MM.1S (cell line): ENCODE measurements around the gene TCERG1.

ENCODE experiments used
- DNase-seq: peaks from one replicate; pipeline ENCODE4 v3.0.0-alpha.2; 2015
- H2AFZ ChIP-seq: fragments of 300-600 bp; sonication (generic); 2 replicates; pipeline ENCODE4 v1.6.0; 2016; ENCODE audit warnings: antibody characterized with exemption, low read length
- H3F3A ChIP-seq: fragments of 300-600 bp; sonication (generic); 2 replicates; pipeline ENCODE4 v1.6.1; 2016; ENCODE audit warnings: mild to moderate bottlenecking, antibody characterized with exemption, low read length, moderate library complexity, mixed read lengths; ENCODE audit not compliant: insufficient read depth
- H3K27ac ChIP-seq: fragments of 300-600 bp; sonication (generic); 2 replicates; pipeline ENCODE4 v1.5.1; 2016; ENCODE audit warnings: mild to moderate bottlenecking, low read length
- H3K27me3 ChIP-seq: fragments of 300-600 bp; sonication (generic); replicated peaks from 2 replicates; pipeline ENCODE4 v1.6.0; 2016; ENCODE audit warnings: low read length; ENCODE audit not compliant: insufficient read depth
- H3K36me3 ChIP-seq: fragments of 300-600 bp; sonication (generic); replicated peaks from 2 replicates; pipeline ENCODE4 v1.6.1; 2016; ENCODE audit warnings: mild to moderate bottlenecking, low read length, mixed read lengths; ENCODE audit not compliant: insufficient read depth
- H3K4me1 ChIP-seq: fragments of 300-600 bp; sonication (generic); 2 replicates; pipeline ENCODE4 v1.6.1; 2016; ENCODE audit warnings: low read length, mixed read lengths
- H3K4me2 ChIP-seq: fragments of 300-600 bp; sonication (generic); 2 replicates; pipeline ENCODE4 v1.6.0; 2016; ENCODE audit warnings: low read depth, low read length
- H3K4me3 ChIP-seq: fragments of 300-600 bp; sonication (generic); 2 replicates; pipeline ENCODE4 v1.5.1; 2016; ENCODE audit warnings: low read length, mixed read lengths
- H3K79me2 ChIP-seq: fragments of 300-600 bp; sonication (generic); 2 replicates; pipeline ENCODE4 v1.6.1; 2016; ENCODE audit warnings: mixed run types, low read length, mixed read lengths
- H3K9ac ChIP-seq: fragments of 300-600 bp; sonication (generic); 2 replicates; pipeline ENCODE4 v1.6.1; 2016; ENCODE audit warnings: low read length, mixed read lengths
- H3K9me2 ChIP-seq: fragments of 300-600 bp; sonication (generic); replicated peaks from 2 replicates; pipeline ENCODE4 v1.6.1; 2016; ENCODE audit warnings: mild to moderate bottlenecking, low read length, mixed read lengths; ENCODE audit not compliant: insufficient read depth
- H3K9me3 ChIP-seq: fragments of 300-600 bp; sonication (generic); replicated peaks from 2 replicates; pipeline ENCODE4 v1.6.1; 2016; ENCODE audit warnings: mild to moderate bottlenecking, low read length, mixed read lengths; ENCODE audit not compliant: insufficient read depth
- H4K20me1 ChIP-seq: fragments of 300-600 bp; sonication (generic); 2 replicates; pipeline ENCODE4 v1.6.1; 2016; ENCODE audit warnings: mild to moderate bottlenecking, low read length, moderate library complexity, mixed read lengths; ENCODE audit not compliant: insufficient read depth
- EZH2 ChIP-seq: fragments of 300-600 bp; sonication (generic); optimal IDR thresholded peaks from 2 replicates; pipeline ENCODE3; 2017; ENCODE audit warnings: low read depth, mild to moderate bottlenecking, antibody characterized with exemption, low read length, mixed read lengths
- EZH2phosphoT487 ChIP-seq: fragments of 300-600 bp; sonication (generic); IDR thresholded peaks from 2 replicates; pipeline ENCODE4 v1.6.1; 2018; ENCODE audit warnings: antibody characterized with exemption, low read length
- TF ChIP-seq, protein P1 (sequence below): fragments of 300-600 bp; sonication (generic); IDR thresholded peaks from 2 replicates; pipeline ENCODE4 v1.5.1; 2016; ENCODE audit warnings: antibody characterized with exemption, low read length, mixed read lengths

Gene TCERG1

DNA sequence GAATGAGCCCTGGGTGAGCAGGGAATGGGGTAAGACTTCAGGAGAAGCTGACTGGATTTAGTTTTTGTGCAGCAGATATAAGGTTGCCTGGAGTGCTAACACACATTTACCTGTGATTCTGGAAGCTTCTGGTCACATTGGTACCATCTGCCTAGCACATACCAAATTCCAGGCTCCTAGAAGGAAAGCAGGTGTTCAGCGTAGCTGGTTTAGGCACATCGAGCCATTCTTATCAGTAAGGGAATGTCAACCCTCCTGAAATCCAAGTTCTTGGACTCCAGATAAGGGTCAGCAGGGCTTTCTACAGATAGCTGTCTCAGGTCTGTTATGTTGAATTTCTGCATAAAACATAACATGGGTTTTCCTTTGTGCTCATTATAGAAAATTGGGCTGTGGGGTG, 10.3 kb downstream of the TCERG1 start:
- DNase-seq = no peak
- peaks cover 52% of the 10 kb centered on the region for H4K20me1 ChIP-seq
- no peaks in the 10 kb centered on the region for H3K27me3 ChIP-seq
- H3K79me2 ChIP-seq = peaks cover 95% of the 10 kb centered on the region
- no peak overlapping the region for H3K9ac ChIP-seq
- H2AFZ ChIP-seq = no peak overlapping the region
- no peaks in the 10 kb centered on the region for H3K9me3 ChIP-seq
- H3K36me3 ChIP-seq = peaks cover 40% of the 10 kb centered on the region
- no peak overlapping the region for H3K27ac ChIP-seq
- TF ChIP-seq EZH2 = no peak
- TF ChIP-seq EZH2phosphoT487 = no peak
- H3K9me2 ChIP-seq = no peaks in the 10 kb centered on the region
- no peaks in the 10 kb centered on the region for H3K4me1 ChIP-seq
- H3F3A ChIP-seq = 0 out of 2 replicates have a peak, but pooled peaks cover 4% of the 10 kb centered on the region
- H3K4me3 ChIP-seq = no peak overlapping the region
- H3K4me2 ChIP-seq = no peak overlapping the region

DNA sequence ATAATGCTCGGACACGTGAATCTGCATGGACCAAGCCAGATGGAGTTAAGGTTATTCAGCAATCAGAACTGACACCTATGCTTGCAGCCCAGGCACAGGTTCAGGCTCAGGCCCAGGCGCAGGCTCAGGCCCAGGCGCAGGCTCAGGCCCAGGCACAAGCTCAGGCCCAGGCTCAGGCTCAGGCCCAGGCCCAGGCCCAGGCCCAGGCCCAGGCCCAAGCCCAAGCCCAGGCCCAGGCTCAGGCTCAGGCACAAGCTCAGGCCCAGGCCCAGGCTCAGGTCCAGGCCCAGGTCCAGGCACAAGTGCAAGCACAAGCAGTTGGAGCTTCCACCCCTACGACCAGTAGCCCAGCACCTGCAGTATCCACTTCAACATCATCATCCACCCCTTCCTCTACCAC, 11.8 kb downstream of the TCERG1 start:
- peaks cover 95% of the 10 kb centered on the region for H3K79me2 ChIP-seq
- H3K4me1 ChIP-seq = no peaks in the 10 kb centered on the region
- no peaks in the 10 kb centered on the region for H3K9me2 ChIP-seq
- DNase-seq = no peak
- no peak overlapping the region for H3K27ac ChIP-seq
- peaks cover 38% of the 10 kb centered on the region for H4K20me1 ChIP-seq
- H3K4me2 ChIP-seq = no peak overlapping the region
- TF ChIP-seq EZH2phosphoT487 (no peak), EZH2 (no peak)
- TF ChIP-seq, protein P1, sequence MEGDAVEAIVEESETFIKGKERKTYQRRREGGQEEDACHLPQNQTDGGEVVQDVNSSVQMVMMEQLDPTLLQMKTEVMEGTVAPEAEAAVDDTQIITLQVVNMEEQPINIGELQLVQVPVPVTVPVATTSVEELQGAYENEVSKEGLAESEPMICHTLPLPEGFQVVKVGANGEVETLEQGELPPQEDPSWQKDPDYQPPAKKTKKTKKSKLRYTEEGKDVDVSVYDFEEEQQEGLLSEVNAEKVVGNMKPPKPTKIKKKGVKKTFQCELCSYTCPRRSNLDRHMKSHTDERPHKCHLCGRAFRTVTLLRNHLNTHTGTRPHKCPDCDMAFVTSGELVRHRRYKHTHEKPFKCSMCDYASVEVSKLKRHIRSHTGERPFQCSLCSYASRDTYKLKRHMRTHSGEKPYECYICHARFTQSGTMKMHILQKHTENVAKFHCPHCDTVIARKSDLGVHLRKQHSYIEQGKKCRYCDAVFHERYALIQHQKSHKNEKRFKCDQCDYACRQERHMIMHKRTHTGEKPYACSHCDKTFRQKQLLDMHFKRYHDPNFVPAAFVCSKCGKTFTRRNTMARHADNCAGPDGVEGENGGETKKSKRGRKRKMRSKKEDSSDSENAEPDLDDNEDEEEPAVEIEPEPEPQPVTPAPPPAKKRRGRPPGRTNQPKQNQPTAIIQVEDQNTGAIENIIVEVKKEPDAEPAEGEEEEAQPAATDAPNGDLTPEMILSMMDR = no peak
- H3F3A ChIP-seq = 0 out of 2 replicates have a peak, but pooled peaks cover 4% of the 10 kb centered on the region
- no peak overlapping the region for H2AFZ ChIP-seq
- H3K27me3 ChIP-seq = no peaks in the 10 kb centered on the region
- H3K9ac ChIP-seq = no peak overlapping the region
- H3K4me3 ChIP-seq = no peak overlapping the region
- H3K9me3 ChIP-seq = no peaks in the 10 kb centered on the region
- H3K36me3 ChIP-seq = peaks cover 43% of the 10 kb centered on the region

DNA sequence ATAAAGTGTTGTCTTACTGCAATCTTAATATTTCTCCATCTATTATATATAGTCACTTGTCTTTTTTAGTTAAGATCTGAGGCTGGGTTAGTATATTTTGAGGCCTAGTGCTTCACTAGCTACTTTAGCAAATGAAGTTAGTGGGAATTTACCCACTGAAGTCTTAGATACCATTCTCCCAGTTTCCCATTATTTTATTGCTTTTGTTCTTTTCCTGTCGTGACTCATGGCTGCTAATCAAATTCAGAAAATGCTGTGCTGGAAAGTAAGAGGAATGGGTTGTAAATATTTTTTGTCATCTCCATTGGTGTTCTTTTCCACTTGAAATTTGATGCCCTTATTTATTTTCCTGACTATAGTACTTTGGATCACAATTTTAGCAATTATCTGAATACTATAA, 14.2 kb downstream of the TCERG1 start:
- H2AFZ ChIP-seq = no peak overlapping the region
- TF ChIP-seq, protein P1 = no peak
- TF ChIP-seq EZH2phosphoT487 (no peak), EZH2 (no peak)

DNA sequence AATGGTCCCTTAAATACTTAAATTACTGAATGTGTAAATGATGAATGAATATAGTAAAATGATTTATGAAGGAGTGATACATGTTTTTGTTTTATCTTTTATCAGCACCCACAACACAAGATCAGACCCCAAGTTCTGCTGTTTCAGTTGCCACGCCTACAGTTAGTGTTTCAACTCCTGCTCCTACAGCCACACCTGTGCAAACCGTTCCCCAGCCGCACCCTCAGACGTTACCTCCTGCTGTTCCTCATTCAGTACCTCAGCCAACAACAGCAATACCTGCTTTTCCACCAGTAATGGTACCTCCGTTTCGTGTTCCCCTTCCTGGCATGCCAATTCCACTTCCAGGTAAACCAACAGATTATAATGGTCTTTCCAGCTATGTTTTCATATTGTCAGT, 16.3 kb downstream of the TCERG1 start:
- no peak overlapping the region for H3K9ac ChIP-seq
- peaks cover 34% of the 10 kb centered on the region for H4K20me1 ChIP-seq
- no peak overlapping the region for H3K27ac ChIP-seq
- no peak overlapping the region for H3K4me3 ChIP-seq
- 0 out of 2 replicates have a peak, but pooled peaks cover 7% of the 10 kb centered on the region for H3F3A ChIP-seq
- no peak for TF ChIP-seq EZH2phosphoT487
- H2AFZ ChIP-seq = no peak overlapping the region
- peaks cover 96% of the 10 kb centered on the region for H3K79me2 ChIP-seq
- DNase-seq = no peak
- H3K36me3 ChIP-seq = peaks cover 53% of the 10 kb centered on the region
- no peaks in the 10 kb centered on the region for H3K9me2 ChIP-seq
- no peaks in the 10 kb centered on the region for H3K27me3 ChIP-seq
- H3K4me2 ChIP-seq = no peak overlapping the region
- H3K4me1 ChIP-seq = no peaks in the 10 kb centered on the region
- no peaks in the 10 kb centered on the region for H3K9me3 ChIP-seq

More for the DNA sequence above, 14.2 kb downstream of the TCERG1 start:
- Histone ChIP-seq H3K9ac (no peak overlapping the region), H3K4me1 (no peaks in the 10 kb centered on the region), H3K79me2 (peaks cover 94% of the 10 kb centered on the region), H3K4me2 (no peak overlapping the region), H3K4me3 (no peak overlapping the region), H3K27me3 (no peaks in the 10 kb centered on the region), H3K27ac (no peak overlapping the region), H3K36me3 (peaks cover 50% of the 10 kb centered on the region), H4K20me1 (peaks cover 27% of the 10 kb centered on the region; the same call in 1 of the 2 replicates), H3F3A (0 out of 2 replicates have a peak, but pooled peaks cover 7% of the 10 kb centered on the region), H3K9me3 (no peaks in the 10 kb centered on the region), H3K9me2 (no peaks in the 10 kb centered on the region)
- no peak for DNase-seq
